Panc1 (cell line): ENCODE results near the gene SLC9A9. TPM values are rescaled to one million over a fixed set of nuclear protein-coding genes. Genes with fewer than 3 reads are reported as not detected.

Source experiments
- ATAC-seq: fragments of 200-7000 bp; cut with Tn5 transposase; 2 replicates; pipeline ENCODE4 v1.9.1; 2020; ENCODE audit warnings: mild to moderate bottlenecking, moderate library complexity
- BruUV-seq: library from RNA; stranded (reverse); fragments of 400-500 nt; replicated peaks from 2 replicates; lab custom pipeline; 2021; lab: Mats Ljungman, UMichigan
- CTCF ChIA-PET: fragments of 300-600 bp; sonication (Branson Sonifier 250); formaldehyde crosslinking; loops from one replicate; lab custom pipeline; 2022; ENCODE audit warnings: antibody characterized with exemption; lab: Charles Lee
- POLR2A ChIA-PET: fragments of 300-600 bp; sonication (Branson Sonifier 250); formaldehyde crosslinking; loops from one replicate; lab custom pipeline; 2022; ENCODE audit warnings: antibody characterized with exemption; lab: Charles Lee
- DNase-seq: peaks from one replicate; pipeline ENCODE4 v3.0.0-alpha.2; 2010; ENCODE audit warnings: low read depth, low spot score
- H3K27ac ChIP-seq: 2 replicates; pipeline ENCODE4 v1.5.1; 2011; ENCODE audit warnings: mild to moderate bottlenecking, low read length, inconsistent platforms
- H3K27me3 ChIP-seq: fragments of 200-500 bp; sonication (Bioruptor generic); 2 replicates; pipeline ENCODE4 v1.6.0; 2014; ENCODE audit warnings: low read length, inconsistent platforms; ENCODE audit not compliant: control insufficient read depth, insufficient read depth
- H3K36me3 ChIP-seq: fragments of 200-500 bp; sonication (Bioruptor generic); 2 replicates; pipeline ENCODE4 v1.5.1; 2014; ENCODE audit warnings: inconsistent platforms, mild to moderate bottlenecking, low read length, moderate library complexity; ENCODE audit not compliant: control insufficient read depth, insufficient read depth
- H3K4me1 ChIP-seq: 2 replicates; pipeline ENCODE4 v1.5.1; 2011; ENCODE audit warnings: inconsistent platforms, mild to moderate bottlenecking, low read length, moderate library complexity; ENCODE audit not compliant: control insufficient read depth, insufficient read depth
- H3K4me3 ChIP-seq, 2 experiments: 2 replicates each; pipeline ENCODE4 v1.5.1; 2011 to 2012; ENCODE audit warnings: low read depth in 2 of 2, low read length in 2 of 2, mild to moderate bottlenecking in 2 of 2, inconsistent platforms in 1 of 2, moderate library complexity in 1 of 2
- H3K9me3 ChIP-seq: fragments of 200-500 bp; sonication (Bioruptor generic); 2 replicates; pipeline ENCODE4 v1.5.1; 2014; ENCODE audit warnings: low read depth, mild to moderate bottlenecking, inconsistent platforms, low read length, moderate library complexity; ENCODE audit not compliant: control insufficient read depth, insufficient read depth
- POLR2AphosphoS5 ChIP-seq: IDR thresholded peaks from 2 replicates; pipeline ENCODE4 v1.6.1; 2012; ENCODE audit warnings: mild to moderate bottlenecking, low read depth, low read length, moderate library complexity
- SIN3A ChIP-seq: IDR thresholded peaks from 2 replicates; pipeline ENCODE4 v1.6.1; 2012; ENCODE audit warnings: low read depth, mild to moderate bottlenecking, low read length, moderate library complexity, borderline replicate concordance; ENCODE audit not compliant: insufficient read depth
- TCF7L2 ChIP-seq: IDR thresholded peaks from 2 replicates; pipeline ENCODE4 v1.6.1; 2011; ENCODE audit warnings: mild to moderate bottlenecking, low read depth, low read length, inconsistent platforms
- in situ Hi-C: cut with HindIII; loops from 2 replicates; pipeline ENCODE4 v1.10.0; 2016; ENCODE audit warnings: low sequenced_read_pairs, low pct_unique_long_range_greater_than_20kb
- intact Hi-C: fragments of 100-400 bp; cut with micrococcal nuclease; formaldehyde crosslinking; loops from one replicate; pipeline ENCODE4 v1.10.0; 2022; ENCODE audit not compliant: unreplicated experiment
- total RNA-seq: library from RNA; stranded (reverse); gene quantifications from one replicate; pipeline ENCODE4 v1.2.1, GENCODE V29; 2021; ENCODE audit not compliant: unreplicated experiment
- TF ChIP-seq, protein P1 (sequence below): fragments of 450-650 bp; IDR thresholded peaks from 2 replicates; pipeline ENCODE4 v1.5.1; 2017; ENCODE audit warnings: mild to moderate bottlenecking
- TF ChIP-seq, protein P2 (sequence below), 2 experiments: IDR thresholded peaks; 2 replicates each; pipeline ENCODE4 v1.6.1; 2011 to 2012; ENCODE audit warnings: low read depth in 2 of 2, control low read depth in 1 of 2, low read length in 1 of 2, mild to moderate bottlenecking in 1 of 2, moderate library complexity in 1 of 2; ENCODE audit not compliant: insufficient read depth in 1 of 2

The SLC9A9 gene
- total RNA-seq, 1 experiment from 2014 or later, result not detected

DNA sequence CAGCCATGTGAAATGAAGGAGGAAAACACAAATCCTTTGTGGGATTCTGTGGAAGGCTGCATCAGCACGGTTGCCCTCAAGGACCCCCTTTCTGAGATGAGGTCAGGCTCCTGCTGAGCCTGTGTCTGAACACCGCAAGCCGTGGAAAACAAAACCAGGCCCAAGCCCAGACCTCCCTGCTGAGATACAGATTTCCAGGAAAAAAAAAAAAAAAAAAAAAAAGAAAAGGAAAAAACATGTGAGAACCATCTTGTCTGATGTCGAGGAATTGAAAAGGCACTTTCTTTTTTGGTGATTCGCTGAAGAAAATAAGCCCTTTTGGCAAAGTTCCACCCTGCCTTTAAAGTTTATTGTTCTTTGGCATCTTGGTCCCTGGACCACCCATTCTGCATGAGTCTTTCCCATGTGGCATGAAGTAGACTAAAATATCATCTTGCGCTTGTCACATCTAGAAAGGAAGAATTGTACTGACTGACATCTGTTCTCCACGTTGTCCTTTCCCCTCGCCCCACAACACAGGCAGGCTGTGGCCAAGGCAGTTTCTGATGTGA lies 611.1 kb downstream of the SLC9A9 start:
- BruUV-seq, result no TSS peak
- intact Hi-C loops, result no loop called here
- H3K4me1 ChIP-seq, result no peaks in the 10 kb centered on the region
- in situ Hi-C loops, result no loop called here
- ChIA-PET CTCF (no interaction called here), POLR2A (no interaction called here)
- H3K9me3 ChIP-seq, result no peaks in the 10 kb centered on the region
- DNase-seq (no peak), ATAC-seq (no peak)
- TF ChIP-seq TCF7L2 (no peak), SIN3A (no peak), POLR2AphosphoS5 (no peak)
- TF ChIP-seq, protein P1, sequence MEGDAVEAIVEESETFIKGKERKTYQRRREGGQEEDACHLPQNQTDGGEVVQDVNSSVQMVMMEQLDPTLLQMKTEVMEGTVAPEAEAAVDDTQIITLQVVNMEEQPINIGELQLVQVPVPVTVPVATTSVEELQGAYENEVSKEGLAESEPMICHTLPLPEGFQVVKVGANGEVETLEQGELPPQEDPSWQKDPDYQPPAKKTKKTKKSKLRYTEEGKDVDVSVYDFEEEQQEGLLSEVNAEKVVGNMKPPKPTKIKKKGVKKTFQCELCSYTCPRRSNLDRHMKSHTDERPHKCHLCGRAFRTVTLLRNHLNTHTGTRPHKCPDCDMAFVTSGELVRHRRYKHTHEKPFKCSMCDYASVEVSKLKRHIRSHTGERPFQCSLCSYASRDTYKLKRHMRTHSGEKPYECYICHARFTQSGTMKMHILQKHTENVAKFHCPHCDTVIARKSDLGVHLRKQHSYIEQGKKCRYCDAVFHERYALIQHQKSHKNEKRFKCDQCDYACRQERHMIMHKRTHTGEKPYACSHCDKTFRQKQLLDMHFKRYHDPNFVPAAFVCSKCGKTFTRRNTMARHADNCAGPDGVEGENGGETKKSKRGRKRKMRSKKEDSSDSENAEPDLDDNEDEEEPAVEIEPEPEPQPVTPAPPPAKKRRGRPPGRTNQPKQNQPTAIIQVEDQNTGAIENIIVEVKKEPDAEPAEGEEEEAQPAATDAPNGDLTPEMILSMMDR, result no peak
- TF ChIP-seq, protein P2, sequence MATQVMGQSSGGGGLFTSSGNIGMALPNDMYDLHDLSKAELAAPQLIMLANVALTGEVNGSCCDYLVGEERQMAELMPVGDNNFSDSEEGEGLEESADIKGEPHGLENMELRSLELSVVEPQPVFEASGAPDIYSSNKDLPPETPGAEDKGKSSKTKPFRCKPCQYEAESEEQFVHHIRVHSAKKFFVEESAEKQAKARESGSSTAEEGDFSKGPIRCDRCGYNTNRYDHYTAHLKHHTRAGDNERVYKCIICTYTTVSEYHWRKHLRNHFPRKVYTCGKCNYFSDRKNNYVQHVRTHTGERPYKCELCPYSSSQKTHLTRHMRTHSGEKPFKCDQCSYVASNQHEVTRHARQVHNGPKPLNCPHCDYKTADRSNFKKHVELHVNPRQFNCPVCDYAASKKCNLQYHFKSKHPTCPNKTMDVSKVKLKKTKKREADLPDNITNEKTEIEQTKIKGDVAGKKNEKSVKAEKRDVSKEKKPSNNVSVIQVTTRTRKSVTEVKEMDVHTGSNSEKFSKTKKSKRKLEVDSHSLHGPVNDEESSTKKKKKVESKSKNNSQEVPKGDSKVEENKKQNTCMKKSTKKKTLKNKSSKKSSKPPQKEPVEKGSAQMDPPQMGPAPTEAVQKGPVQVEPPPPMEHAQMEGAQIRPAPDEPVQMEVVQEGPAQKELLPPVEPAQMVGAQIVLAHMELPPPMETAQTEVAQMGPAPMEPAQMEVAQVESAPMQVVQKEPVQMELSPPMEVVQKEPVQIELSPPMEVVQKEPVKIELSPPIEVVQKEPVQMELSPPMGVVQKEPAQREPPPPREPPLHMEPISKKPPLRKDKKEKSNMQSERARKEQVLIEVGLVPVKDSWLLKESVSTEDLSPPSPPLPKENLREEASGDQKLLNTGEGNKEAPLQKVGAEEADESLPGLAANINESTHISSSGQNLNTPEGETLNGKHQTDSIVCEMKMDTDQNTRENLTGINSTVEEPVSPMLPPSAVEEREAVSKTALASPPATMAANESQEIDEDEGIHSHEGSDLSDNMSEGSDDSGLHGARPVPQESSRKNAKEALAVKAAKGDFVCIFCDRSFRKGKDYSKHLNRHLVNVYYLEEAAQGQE (IDR thresholded peaks at IDR 0.05; ENCODE audit: insufficient read depth in 1 of 2, low read depth in 2 of 2, low read length in 1 of 2), result no peak
- no peak overlapping the region for H3K4me3 ChIP-seq
- peaks cover 2% of the 10 kb centered on the region; the same call in 1 of the 2 replicates for H3K27me3 ChIP-seq
- H3K36me3 ChIP-seq, result no peaks in the 10 kb centered on the region
- H3K27ac ChIP-seq, result no peak overlapping the region

GRCh38 chr3:143236226-143236964 lies 611.9 kb downstream of the SLC9A9 start:
- Histone ChIP-seq H3K4me1 (no peaks in the 10 kb centered on the region), H3K4me3 (no peak overlapping the region), H3K27ac (no peak overlapping the region), H3K27me3 (peaks cover 2% of the 10 kb centered on the region; the same call in 1 of the 2 replicates), H3K9me3 (no peaks in the 10 kb centered on the region), H3K36me3 (no peaks in the 10 kb centered on the region)
- DNase-seq (no peak), ATAC-seq (no peak)
- intact Hi-C loops (no loop called here), in situ Hi-C loops (no loop called here)
- BruUV-seq, result no TSS peak
- TF ChIP-seq, protein P1, result no peak
- TF ChIP-seq, protein P2 (IDR thresholded peaks at IDR 0.05; ENCODE audit: insufficient read depth in 1 of 2, low read depth in 2 of 2, low read length in 1 of 2), result no peak
- TF ChIP-seq TCF7L2 (no peak), SIN3A (no peak)
- POLR2A ChIA-PET, result no interaction called here
- CTCF ChIA-PET, result no interaction called here
